Measurements from ENCODE around the gene KDM8.

DNA sequence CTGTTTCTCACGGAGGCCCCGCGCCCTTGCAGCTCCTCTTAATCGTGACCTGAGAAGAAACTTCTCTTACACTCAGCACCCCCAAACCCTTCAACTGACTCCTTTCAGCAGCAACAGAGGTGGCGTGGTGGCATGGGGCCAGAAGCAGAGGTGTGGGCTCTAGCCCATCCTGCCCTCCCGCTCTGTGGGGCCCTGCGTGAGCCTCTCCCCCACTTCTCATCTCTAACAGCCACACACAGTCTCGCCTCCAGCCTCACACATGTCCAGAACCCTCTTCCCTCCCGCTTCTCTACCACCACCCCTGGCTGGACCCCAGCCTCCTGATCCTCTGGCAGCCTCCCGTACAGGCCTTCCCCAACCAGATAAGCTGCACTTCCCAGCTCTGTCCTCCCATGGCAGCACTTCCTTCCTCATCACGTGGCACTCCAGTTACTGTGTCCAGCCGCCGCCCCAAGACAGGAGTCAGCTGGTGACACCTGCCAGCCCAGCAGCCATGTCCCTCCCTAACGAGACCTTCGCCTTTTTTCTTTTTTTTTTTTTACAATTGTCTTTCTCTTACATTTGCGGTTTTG is 34.8 kb downstream of the KDM8 start:
- no peak for TF ChIP-seq CTCF (conservative IDR thresholded peaks at IDR 0.05; ENCODE audit: low read depth, low read length)
- no peak for TF ChIP-seq EZH2 (IDR thresholded peaks at IDR 0.05; ENCODE audit: low read length, unreplicated experiment)
